ENCODE data around the gene TMEM119. TPM values are rescaled to one million over a fixed set of nuclear protein-coding genes. Genes with fewer than 3 reads are reported as not detected.
"Not testable (repeated sequence)": the region's sequence is repeated elsewhere in the genome, so short reads cannot be mapped to it uniquely, and the experiment has no call there.

TMEM119 gene
- total RNA-seq, 1 experiment from 2014 or later: not detected

GRCh38 chr12:108620236-108620879 lies 22.5 kb upstream of the TMEM119 start:
- no peak for DNase-seq
- H3K9me3 Mint-ChIP-seq (ENCODE audit: low read depth, unreplicated experiment): no peaks in the 10 kb centered on the region
- peaks cover 12% of the 10 kb centered on the region for H3K27me3 Mint-ChIP-seq (ENCODE audit: unreplicated experiment)
- BruUV-seq (replicated peaks): no TSS peak
- intact Hi-C loops (cut with micrococcal nuclease; ENCODE audit: unreplicated experiment): no loop called here
- H3K4me3 Mint-ChIP-seq (ENCODE audit: low read depth, unreplicated experiment): no peak overlapping the region
- H3K36me3 Mint-ChIP-seq (ENCODE audit: insufficient read depth, unreplicated experiment): peaks cover 6% of the 10 kb centered on the region
- no peak overlapping the region for H3K27ac Mint-ChIP-seq (ENCODE audit: unreplicated experiment)
- CTCF ChIA-PET: interaction anchor here (1.1 kb wide), 1 partner anchor 58 kb away, joined by 3 read pairs; the partner anchor contains the start of gene ISCU
- H3K4me1 Mint-ChIP-seq (ENCODE audit: low read depth, unreplicated experiment): peaks cover 10% of the 10 kb centered on the region
- TF ChIP-seq CTCF (IDR thresholded peaks at IDR 0.05; ENCODE audit: unreplicated experiment): no peak

GRCh38 chr12:108619369-108620160 lies 21.7 kb upstream of the TMEM119 start:
- TF ChIP-seq CTCF (IDR thresholded peaks at IDR 0.05; ENCODE audit: unreplicated experiment): no peak
- H3K4me3 Mint-ChIP-seq (ENCODE audit: low read depth, unreplicated experiment): no peak overlapping the region
- no peaks in the 10 kb centered on the region for H3K9me3 Mint-ChIP-seq (ENCODE audit: low read depth, unreplicated experiment)
- intact Hi-C loops (cut with micrococcal nuclease; ENCODE audit: unreplicated experiment): loop anchor here (2.0 kb wide), 1 partner anchor 49 kb away; no protein-coding TSS in a partner anchor
- H3K27me3 Mint-ChIP-seq (ENCODE audit: unreplicated experiment): peaks cover 12% of the 10 kb centered on the region
- peaks cover 10% of the 10 kb centered on the region for H3K4me1 Mint-ChIP-seq (ENCODE audit: low read depth, unreplicated experiment)
- H3K27ac Mint-ChIP-seq (ENCODE audit: unreplicated experiment): no peak overlapping the region
- DNase-seq: no peak
- CTCF ChIA-PET: interaction anchor here (0.6 to 1.1 kb wide), 3 partner anchors 57 to 1346 kb away, joined by 3 to 5 read pairs (median 3); partner anchors contain the start of gene ISCU
- H3K36me3 Mint-ChIP-seq (ENCODE audit: insufficient read depth, unreplicated experiment): peaks cover 7% of the 10 kb centered on the region
- BruUV-seq (replicated peaks): no TSS peak

- CTCF ChIA-PET: interaction anchor here (0.6 to 2.3 kb wide), 8 partner anchors 8 to 1346 kb away, joined by 3 to 19 read pairs (median 4); partner anchors contain the start of gene ISCU
Observed at GRCh38 chr12:108618953-108619274, 21.0 kb upstream of the TMEM119 start.

GRCh38 chr12:108618079-108618952 lies 20.4 kb upstream of the TMEM119 start:
- no peak overlapping the region for H3K27ac Mint-ChIP-seq (ENCODE audit: unreplicated experiment)
- intact Hi-C loops (cut with micrococcal nuclease; ENCODE audit: unreplicated experiment): loop anchor here (1.0 to 2.0 kb wide), 2 partner anchors 48 to 55 kb away; no protein-coding TSS in a partner anchor
- no peak overlapping the region for H3K4me3 Mint-ChIP-seq (ENCODE audit: low read depth, unreplicated experiment)
- H3K9me3 Mint-ChIP-seq (ENCODE audit: low read depth, unreplicated experiment): no peaks in the 10 kb centered on the region
- peak; percentile 95 for TF ChIP-seq CTCF (IDR thresholded peaks at IDR 0.05; ENCODE audit: unreplicated experiment)
- no TSS peak for BruUV-seq (replicated peaks)
- peaks cover 12% of the 10 kb centered on the region for H3K27me3 Mint-ChIP-seq (ENCODE audit: unreplicated experiment)
- peaks cover 3% of the 10 kb centered on the region for H3K36me3 Mint-ChIP-seq (ENCODE audit: insufficient read depth, unreplicated experiment)
- peak; percentile 90 for DNase-seq
- H3K4me1 Mint-ChIP-seq (ENCODE audit: low read depth, unreplicated experiment): peaks cover 16% of the 10 kb centered on the region
- CTCF ChIA-PET: interaction anchor here (0.6 to 2.3 kb wide), 9 partner anchors 8 to 700 kb away, joined by 3 to 19 read pairs (median 3); partner anchors contain the start of gene ISCU

More at GRCh38 chr12:108618953-108619274, 21.0 kb upstream of the TMEM119 start:
- not testable (repeated sequence) for BruUV-seq (replicated peaks); DNase-seq; H3K36me3 Mint-ChIP-seq (ENCODE audit: insufficient read depth, unreplicated experiment); H3K9me3 Mint-ChIP-seq (ENCODE audit: low read depth, unreplicated experiment); H3K27ac Mint-ChIP-seq (ENCODE audit: unreplicated experiment); H3K4me3 Mint-ChIP-seq (ENCODE audit: low read depth, unreplicated experiment)
- H3K27me3 Mint-ChIP-seq (ENCODE audit: unreplicated experiment): peaks cover 12% of the 10 kb centered on the region
- peaks cover 10% of the 10 kb centered on the region for H3K4me1 Mint-ChIP-seq (ENCODE audit: low read depth, unreplicated experiment)
- intact Hi-C loops (cut with micrococcal nuclease; ENCODE audit: unreplicated experiment): loop anchor here (1.0 to 2.0 kb wide), 2 partner anchors 48 to 56 kb away; no protein-coding TSS in a partner anchor

Measured in Calu3 (cell line).